HepG2 (cell line): ENCODE data around the gene LRATD1. TPM values are rescaled to one million over a fixed set of nuclear protein-coding genes. Genes with fewer than 3 reads are reported as not detected.

Source experiments
- ATAC-seq: fragments of 200-7000 bp; cut with Tn5 transposase; 3 replicates; pipeline ENCODE4 v1.9.1; 2020; ENCODE audit warnings: mild to moderate bottlenecking, moderate library complexity
- BruUV-seq: library from RNA; stranded (reverse); fragments of 400-500 nt; replicated peaks from 2 replicates; lab custom pipeline; 2021; lab: Mats Ljungman, UMichigan
- CTCF ChIA-PET: fragments of 300-600 bp; formaldehyde crosslinking; extraction: SDS; loops from one replicate; lab custom pipeline; 2021; ENCODE audit warnings: low total read pairs, inconsistent platforms, low intra/inter-chr PET ratio; lab: Yijun Ruan, JAX
- POLR2A ChIA-PET: fragments of 350-600 bp; sonication (Branson Sonifier 250); formaldehyde crosslinking; loops from one replicate; lab custom pipeline; 2020; ENCODE audit warnings: antibody characterized with exemption, inconsistent platforms; lab: Yijun Ruan, JAX
- DNase-seq: peaks from one replicate; pipeline ENCODE4 v3.0.0-alpha.2; 2015; ENCODE audit warnings: low spot score
- FAIRE-seq: peaks from 3 replicates; lab custom pipeline; 2011; peaks lifted over from hg19 to GRCh38; lab: Jason Lieb, UNC
- H2AFZ ChIP-seq: one replicate; pipeline ENCODE4 v1.6.1; 2011; ENCODE audit warnings: low read length, inconsistent platforms
- H3K27ac ChIP-seq: fragments of 300-600 bp; 3 replicates; pipeline ENCODE4 v1.8.0; 2011; ENCODE audit warnings: mixed run types, mild to moderate bottlenecking, mixed read lengths, low read length, inconsistent platforms; ENCODE audit not compliant: insufficient read depth; ENCODE audit errors: extremely low read length
- H3K27me3 ChIP-seq, 2 experiments: fragments of 200-600 bp in 1 of 2; 2 replicates in 1 of 2; 3 replicates in 1 of 2; pipeline versions ENCODE4 v1.6.0 to v1.8.0; 2011; ENCODE audit warnings: low read length in 2 of 2, mild to moderate bottlenecking in 2 of 2, moderate library complexity in 2 of 2, inconsistent platforms in 1 of 2; ENCODE audit not compliant: insufficient read depth in 2 of 2, control insufficient read depth in 1 of 2
- H3K36me3 ChIP-seq, 2 experiments: fragments of 200-600 bp in 1 of 2; replicated peaks in 1 of 2; 2 replicates in 1 of 2; 3 replicates in 1 of 2; pipeline versions ENCODE4 v1.5.1 to v1.8.0; 2011; ENCODE audit warnings: low read length in 2 of 2, inconsistent platforms in 1 of 2; ENCODE audit not compliant: insufficient read depth in 2 of 2, control insufficient read depth in 1 of 2
- H3K4me1 ChIP-seq: 2 replicates; pipeline ENCODE4 v1.5.1; 2012; ENCODE audit warnings: low read length, inconsistent platforms; ENCODE audit not compliant: insufficient read depth
- H3K4me2 ChIP-seq: 2 replicates; pipeline ENCODE4 v1.6.0; 2011; ENCODE audit warnings: low read depth, low read length, inconsistent platforms
- H3K4me3 ChIP-seq, 3 experiments: fragments of 200-600 bp in 1 of 3; sonication (generic), shearing (Covaris generic) in 1 of 3; replicated peaks in 1 of 3; 2 replicates each; pipeline ENCODE4 v1.5.1; 2011 to 2016; ENCODE audit warnings: low read length in 3 of 3, inconsistent platforms in 2 of 3, low read depth in 2 of 3, mild to moderate bottlenecking in 2 of 3, control low read depth in 1 of 3, mixed read lengths in 1 of 3; ENCODE audit not compliant: insufficient read depth in 1 of 3
- H3K79me2 ChIP-seq: one replicate; pipeline ENCODE4 v1.6.1; 2011; ENCODE audit warnings: low read length, inconsistent platforms; ENCODE audit not compliant: insufficient read depth
- H3K9ac ChIP-seq: 2 replicates; pipeline ENCODE4 v1.6.0; 2011; ENCODE audit warnings: mild to moderate bottlenecking, low read depth, low read length, inconsistent platforms; ENCODE audit not compliant: insufficient read depth
- H3K9me3 ChIP-seq: 2 replicates; pipeline ENCODE4 v1.5.1; 2012; ENCODE audit warnings: mild to moderate bottlenecking, low read length
- H4K20me1 ChIP-seq: 2 replicates; pipeline ENCODE4 v1.6.0; 2011; ENCODE audit warnings: inconsistent platforms, mild to moderate bottlenecking, low read length, moderate library complexity; ENCODE audit not compliant: insufficient read depth
- FIP1L1 ChIP-seq: fragments of 200-400 bp; formaldehyde crosslinking; IDR thresholded peaks from 2 replicates; pipeline ENCODE4 v1.6.1; 2018; ENCODE audit warnings: low read depth, mild to moderate bottlenecking, low read length, moderate library complexity, borderline replicate concordance; ENCODE audit not compliant: insufficient read depth
- GATAD2A ChIP-seq: IDR thresholded peaks from 2 replicates; pipeline ENCODE4 v1.6.1; 2016
- HMG20A ChIP-seq: IDR thresholded peaks from 2 replicates; pipeline ENCODE4 v1.6.1; 2016; ENCODE audit warnings: borderline replicate concordance
- KLF13 ChIP-seq: sonication (generic); formaldehyde crosslinking; IDR thresholded peaks from 2 replicates; pipeline ENCODE4 v1.4.0; 2020; ENCODE audit warnings: mild to moderate bottlenecking, missing genetic modification reagents
- MEF2D ChIP-seq: sonication (generic); formaldehyde crosslinking; IDR thresholded peaks from 2 replicates; pipeline ENCODE4 v1.5.1; 2020; ENCODE audit warnings: mild to moderate bottlenecking, missing genetic modification reagents
- MIER2 ChIP-seq: IDR thresholded peaks from 2 replicates; pipeline ENCODE4 v1.6.1; 2016; ENCODE audit warnings: missing biosample characterization, missing genetic modification reagents
- NFRKB ChIP-seq: fragments of 450-650 bp; IDR thresholded peaks from 2 replicates; pipeline ENCODE4 v1.6.1; 2017
- NPAS2 ChIP-seq: sonication (generic); formaldehyde crosslinking; IDR thresholded peaks from 2 replicates; pipeline ENCODE4 v1.8.0; 2022; ENCODE audit warnings: mild to moderate bottlenecking, missing genetic modification reagents, borderline replicate concordance
- NR2F6 ChIP-seq, 2 experiments: IDR thresholded peaks; 2 replicates each; pipeline ENCODE4 v1.6.1; 2016; ENCODE audit warnings: antibody characterized with exemption in 1 of 2, mild to moderate bottlenecking in 1 of 2
- RELA ChIP-seq: sonication (generic); formaldehyde crosslinking; IDR thresholded peaks from 2 replicates; pipeline ENCODE4 v1.4.0; 2020; ENCODE audit warnings: missing genetic modification reagents
- SIX1 ChIP-seq: sonication (generic); formaldehyde crosslinking; IDR thresholded peaks from 2 replicates; pipeline ENCODE4 v1.4.0; 2020; ENCODE audit warnings: missing genetic modification reagents, borderline replicate concordance
- TARDBP ChIP-seq: sonication (generic); formaldehyde crosslinking; IDR thresholded peaks from 2 replicates; pipeline ENCODE4 v1.8.0; 2022; ENCODE audit warnings: mild to moderate bottlenecking, missing genetic modification reagents
- ZBTB33 ChIP-seq: sonication (generic); formaldehyde crosslinking; IDR thresholded peaks from 2 replicates; pipeline ENCODE4 v1.4.0; 2020; ENCODE audit warnings: missing genetic modification reagents
- ZFP82 ChIP-seq: sonication (generic); formaldehyde crosslinking; IDR thresholded peaks from 2 replicates; pipeline ENCODE4 v1.5.1; 2020; ENCODE audit warnings: mild to moderate bottlenecking, missing genetic modification reagents, borderline replicate concordance
- ZMYM4 ChIP-seq: sonication (generic); formaldehyde crosslinking; IDR thresholded peaks from 2 replicates; pipeline ENCODE4 v1.8.1; 2023; ENCODE audit warnings: mild to moderate bottlenecking, missing genetic modification reagents
- ZNF180 ChIP-seq: sonication (generic); formaldehyde crosslinking; IDR thresholded peaks from 2 replicates; pipeline ENCODE4 v1.4.0; 2020; ENCODE audit warnings: low read depth, missing genetic modification reagents, borderline replicate concordance
- ZNF296 ChIP-seq: sonication (generic); formaldehyde crosslinking; conservative IDR thresholded peaks from 2 replicates; pipeline ENCODE4 v1.5.0; 2020; ENCODE audit warnings: mild to moderate bottlenecking, missing genetic modification reagents
- ZNF383 ChIP-seq: sonication (generic); formaldehyde crosslinking; IDR thresholded peaks from 2 replicates; pipeline ENCODE4 v1.4.0; 2020; ENCODE audit warnings: missing genetic modification reagents, mild to moderate bottlenecking, borderline replicate concordance
- ZNF550 ChIP-seq: sonication (generic); formaldehyde crosslinking; IDR thresholded peaks from 2 replicates; pipeline ENCODE4 v1.4.0; 2020; ENCODE audit warnings: mild to moderate bottlenecking, missing genetic modification reagents, borderline replicate concordance
- ZNF614 ChIP-seq: IDR thresholded peaks from 2 replicates; pipeline ENCODE4 v1.6.1; 2018; ENCODE audit warnings: missing biosample characterization, missing genetic modification reagents, inconsistent platforms, borderline replicate concordance
- WGBS: methylation state at CpG from one replicate; pipeline ENCODE4 v1.1.6; 2017; ENCODE audit warnings: low lambda C conversion rate; 5-methylcytosine and 5-hydroxymethylcytosine counted together
- in situ Hi-C: cut with HindIII; loops from 2 replicates; pipeline ENCODE4 v1.10.0; 2017; ENCODE audit warnings: low pct_unique_long_range_greater_than_20kb; ENCODE audit not compliant: extremely low pct_ligation_motif_present
- intact Hi-C: fragments of 100-400 bp; cut with micrococcal nuclease; formaldehyde crosslinking; loops from one replicate; pipeline ENCODE4 v1.10.0; 2022; ENCODE audit not compliant: unreplicated experiment
- polyA plus RNA-seq, 8 experiments: library from polyadenylated mRNA; depleted of rRNA in 3 of 8; stranded (reverse) in 7 of 8; unstranded in 1 of 8; fragments of >200 nt; fragmentation: Illumina TruSeq in 4 of 8; extraction: Trizol in 4 of 8; gene quantifications; 2 replicates each; pipeline versions ENCODE4 v1.2.1 to v1.2.3, GENCODE V29; 2011 to 2016; ENCODE audit warnings: low read depth in 4 of 8, missing spikeins in 1 of 8, mixed read lengths in 1 of 8; ENCODE audit not compliant: insufficient read depth in 1 of 8
- total RNA-seq, 5 experiments: library from RNA; depleted of rRNA; stranded (reverse); fragments of >200 nt; fragmentation: Illumina TruSeq; extraction: Trizol; gene quantifications; 2 replicates each; pipeline ENCODE4 v1.2.3, GENCODE V29; 2016; ENCODE audit warnings: low read depth in 1 of 5

Gene LRATD1
- total and polyA plus RNA-seq, 2 of the 13 experiments (the other 11 are each of a cell fraction or from before 2014, with no cell fraction given) = 0.07 TPM; not detected in 1

DNA sequence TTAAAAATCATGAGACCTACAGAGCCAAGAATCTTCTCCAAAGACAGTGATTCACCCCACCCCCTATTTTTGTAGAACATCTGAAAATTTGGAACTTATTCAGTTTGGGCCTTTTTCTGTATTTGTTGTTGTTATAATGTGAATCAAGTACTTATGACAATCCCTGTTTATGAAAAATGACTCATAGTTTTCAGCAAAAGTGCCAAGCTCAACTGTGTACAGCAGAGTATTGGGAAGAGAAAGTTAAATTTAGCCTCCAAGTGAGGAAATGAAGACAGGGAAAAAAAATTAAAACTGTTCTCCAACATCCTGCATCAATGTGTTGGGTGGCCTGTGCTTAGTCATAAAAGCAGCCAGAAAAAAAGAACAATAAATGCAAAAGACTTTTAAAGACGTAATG lies 46.2 kb downstream of the LRATD1 start:
- POLR2A ChIA-PET = no interaction called here
- ATAC-seq (no peak), DNase-seq (no peak), FAIRE-seq (no peak)
- Histone ChIP-seq H3K4me2 (no peak overlapping the region), H3K9ac (no peak overlapping the region), H2AFZ (no peak overlapping the region), H3K27me3 (no peaks in the 10 kb centered on the region), H3K27ac (no peak overlapping the region), H3K4me3 (no peak overlapping the region), H4K20me1 (no peaks in the 10 kb centered on the region), H3K79me2 (no peaks in the 10 kb centered on the region), H3K36me3 (no peaks in the 10 kb centered on the region), H3K9me3 (0 out of 2 replicates have a peak, but pooled peaks cover 7% of the 10 kb centered on the region), H3K4me1 (no peaks in the 10 kb centered on the region)
- in situ Hi-C loops (no loop called here), intact Hi-C loops (no loop called here)
- CTCF ChIA-PET = no interaction called here
- TF ChIP-seq GATAD2A (CRISPR knock-in tag) = no peak
- no peak for TF ChIP-seq ZBTB33 (CRISPR knock-in tag)
- TF ChIP-seq ZNF614 (CRISPR knock-in tag) = no peak
- no peak for TF ChIP-seq ZNF383 (CRISPR knock-in tag)
- TF ChIP-seq ZMYM4 (CRISPR knock-in tag) = no peak
- no peak for TF ChIP-seq ZNF550 (CRISPR knock-in tag)
- no peak for TF ChIP-seq NFRKB
- TF ChIP-seq MIER2 (CRISPR knock-in tag) = no peak
- no peak for TF ChIP-seq KLF13 (CRISPR knock-in tag)
- TF ChIP-seq FIP1L1 = no peak
- TF ChIP-seq ZNF296 (CRISPR knock-in tag) = no peak
- no peak for TF ChIP-seq SIX1
- TF ChIP-seq NR2F6 (IDR thresholded peaks at IDR 0.05) = no peak
- no peak for TF ChIP-seq NR2F6 (CRISPR knock-in tag; IDR thresholded peaks at IDR 0.05)
- no peak for TF ChIP-seq HMG20A (CRISPR knock-in tag)
- no peak for TF ChIP-seq ZFP82 (CRISPR knock-in tag)
- no peak for TF ChIP-seq TARDBP (CRISPR knock-in tag)
- TF ChIP-seq NPAS2 (CRISPR knock-in tag) = no peak
- no peak for TF ChIP-seq RELA (CRISPR knock-in tag)
- TF ChIP-seq MEF2D (CRISPR knock-in tag) = no peak
- no peak for TF ChIP-seq ZNF180 (CRISPR knock-in tag)
- WGBS = 4% methylated on average over 1 of the region's 1 CpG
- BruUV-seq = no TSS peak
